HepG2 (cell line): ENCODE results near the gene MFAP1. TPM values are rescaled to one million over a fixed set of nuclear protein-coding genes. Genes with fewer than 3 reads are reported as not detected.
A peak's percentile ranks its signal among the peaks of the same experiment; 100 is the strongest.

ENCODE experiments used
- CBX2 ChIP-seq, 2 experiments: fragments of 200-600 bp in 1 of 2; sonication (generic); formaldehyde crosslinking in 1 of 2; IDR thresholded peaks; 2 replicates each; pipeline versions ENCODE4 v1.7.0 to v1.8.1; 2018 to 2022; ENCODE audit warnings: low read depth in 2 of 2, low read length in 1 of 2, mild to moderate bottlenecking in 1 of 2, missing genetic modification reagents in 1 of 2
- CCAR2 ChIP-seq: fragments of 200-400 bp; formaldehyde crosslinking; optimal IDR thresholded peaks from 2 replicates; pipeline ENCODE3; 2018; ENCODE audit warnings: low read depth, mild to moderate bottlenecking, low read length, moderate library complexity
- CENPBD1 ChIP-seq: sonication (generic); formaldehyde crosslinking; IDR thresholded peaks from 2 replicates; pipeline ENCODE4 v1.8.0; 2022; ENCODE audit warnings: missing genetic modification reagents, low read depth, mild to moderate bottlenecking, borderline replicate concordance
- HNRNPH1 ChIP-seq: fragments of 200-400 bp; formaldehyde crosslinking; optimal IDR thresholded peaks from 2 replicates; pipeline ENCODE3; 2017; ENCODE audit warnings: mild to moderate bottlenecking, low read depth, low read length
- HOMEZ ChIP-seq: IDR thresholded peaks from 2 replicates; pipeline ENCODE4 v1.6.1; 2016; ENCODE audit warnings: low read depth
- MEF2D ChIP-seq: sonication (generic); formaldehyde crosslinking; IDR thresholded peaks from 2 replicates; pipeline ENCODE4 v1.5.1; 2020; ENCODE audit warnings: mild to moderate bottlenecking, missing genetic modification reagents
- MIER2 ChIP-seq: IDR thresholded peaks from 2 replicates; pipeline ENCODE4 v1.6.1; 2016; ENCODE audit warnings: missing biosample characterization, missing genetic modification reagents
- NCOA5 ChIP-seq: sonication (generic); formaldehyde crosslinking; IDR thresholded peaks from 2 replicates; pipeline ENCODE4 v1.4.0; 2020; ENCODE audit warnings: missing genetic modification reagents
- THAP11 ChIP-seq: IDR thresholded peaks from 2 replicates; pipeline ENCODE4 v1.6.1; 2016; ENCODE audit warnings: missing biosample characterization, missing genetic modification reagents
- WIZ ChIP-seq: sonication (generic); formaldehyde crosslinking; IDR thresholded peaks from 2 replicates; pipeline ENCODE4 v1.5.1; 2020; ENCODE audit warnings: mild to moderate bottlenecking, missing genetic modification reagents
- ZNF10 ChIP-seq: sonication (generic); formaldehyde crosslinking; IDR thresholded peaks from 2 replicates; pipeline ENCODE4 v1.4.0; 2020; ENCODE audit warnings: mild to moderate bottlenecking, low read depth, missing genetic modification reagents, borderline replicate concordance
- ZNF747 ChIP-seq: sonication (generic); formaldehyde crosslinking; IDR thresholded peaks from 2 replicates; pipeline ENCODE4 v1.8.1; 2023; ENCODE audit warnings: missing genetic modification reagents, mild to moderate bottlenecking, borderline replicate concordance
- ZNF883 ChIP-seq: sonication (generic); formaldehyde crosslinking; IDR thresholded peaks from 2 replicates; pipeline ENCODE4 v1.5.1; 2020; ENCODE audit warnings: mild to moderate bottlenecking, missing genetic modification reagents; ENCODE audit errors: not compliant biosample characterization
- polyA plus RNA-seq, 8 experiments: library from polyadenylated mRNA; depleted of rRNA in 3 of 8; stranded (reverse) in 7 of 8; unstranded in 1 of 8; fragments of >200 nt; fragmentation: Illumina TruSeq in 4 of 8; extraction: Trizol in 4 of 8; gene quantifications; 2 replicates each; pipeline versions ENCODE4 v1.2.1 to v1.2.3, GENCODE V29; 2011 to 2016; ENCODE audit warnings: low read depth in 4 of 8, missing spikeins in 1 of 8, mixed read lengths in 1 of 8; ENCODE audit not compliant: insufficient read depth in 1 of 8
- total RNA-seq, 5 experiments: library from RNA; depleted of rRNA; stranded (reverse); fragments of >200 nt; fragmentation: Illumina TruSeq; extraction: Trizol; gene quantifications; 2 replicates each; pipeline ENCODE4 v1.2.3, GENCODE V29; 2016; ENCODE audit warnings: low read depth in 1 of 5
- TF ChIP-seq, protein P1 (sequence below): sonication (generic); formaldehyde crosslinking; IDR thresholded peaks from 2 replicates; pipeline ENCODE4 v1.4.0; 2020; ENCODE audit warnings: missing genetic modification reagents, borderline replicate concordance
- TF ChIP-seq, protein P2 (sequence below): sonication (generic); formaldehyde crosslinking; IDR thresholded peaks from 2 replicates; pipeline ENCODE4 v1.8.1; 2023; ENCODE audit warnings: mild to moderate bottlenecking, missing genetic modification reagents

MFAP1 gene
- total and polyA plus RNA-seq, 2 of the 13 experiments (the other 11 are each of a cell fraction or from before 2014, with no cell fraction given), result 11.8 to 39.5 TPM

DNA sequence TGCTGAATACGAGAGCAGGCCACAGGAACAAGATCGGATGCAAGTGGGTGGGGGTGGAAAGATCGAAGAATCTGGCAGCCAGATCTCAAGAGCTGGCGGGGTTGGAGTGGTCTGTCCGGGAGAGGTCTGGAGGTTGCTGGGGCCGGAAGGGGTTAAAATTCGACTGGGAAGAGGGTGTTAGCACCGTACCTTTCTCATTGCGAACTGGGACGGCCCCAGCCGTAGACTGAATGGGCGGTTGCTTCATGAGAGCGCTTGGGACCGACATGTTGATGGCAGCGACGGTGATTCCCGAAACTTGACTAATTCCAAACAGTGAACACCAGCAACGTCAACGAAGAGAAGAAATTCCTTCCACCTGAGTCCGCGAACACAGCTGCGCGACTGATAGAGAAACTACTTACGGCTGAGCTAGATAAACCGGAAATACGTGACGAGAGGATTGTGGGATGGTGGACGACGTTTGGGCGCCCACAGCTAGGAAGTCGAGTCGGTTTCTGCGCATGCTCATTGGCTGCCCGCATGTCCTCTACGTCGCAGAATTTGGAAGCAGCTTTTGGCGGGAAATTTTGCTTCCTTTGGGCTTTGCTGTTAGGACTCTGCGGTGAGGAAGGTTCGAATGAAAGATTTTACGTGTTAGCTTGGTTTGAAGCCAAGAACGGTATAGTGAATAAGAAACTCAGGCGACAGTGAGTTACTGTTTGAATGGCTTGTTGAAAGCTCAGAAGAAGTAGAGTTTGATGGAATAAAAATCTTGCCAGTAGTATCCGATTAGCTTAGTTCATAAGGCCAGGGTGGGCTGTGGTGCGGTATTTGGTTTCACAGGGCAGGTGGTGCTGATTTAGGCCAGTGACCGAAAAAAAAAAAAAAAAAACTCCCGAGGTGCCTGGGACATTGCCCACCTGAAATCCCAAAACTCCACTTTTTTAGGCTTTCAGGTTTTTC is at the start of gene MFAP1 (continued):
- TF ChIP-seq, protein P1, sequence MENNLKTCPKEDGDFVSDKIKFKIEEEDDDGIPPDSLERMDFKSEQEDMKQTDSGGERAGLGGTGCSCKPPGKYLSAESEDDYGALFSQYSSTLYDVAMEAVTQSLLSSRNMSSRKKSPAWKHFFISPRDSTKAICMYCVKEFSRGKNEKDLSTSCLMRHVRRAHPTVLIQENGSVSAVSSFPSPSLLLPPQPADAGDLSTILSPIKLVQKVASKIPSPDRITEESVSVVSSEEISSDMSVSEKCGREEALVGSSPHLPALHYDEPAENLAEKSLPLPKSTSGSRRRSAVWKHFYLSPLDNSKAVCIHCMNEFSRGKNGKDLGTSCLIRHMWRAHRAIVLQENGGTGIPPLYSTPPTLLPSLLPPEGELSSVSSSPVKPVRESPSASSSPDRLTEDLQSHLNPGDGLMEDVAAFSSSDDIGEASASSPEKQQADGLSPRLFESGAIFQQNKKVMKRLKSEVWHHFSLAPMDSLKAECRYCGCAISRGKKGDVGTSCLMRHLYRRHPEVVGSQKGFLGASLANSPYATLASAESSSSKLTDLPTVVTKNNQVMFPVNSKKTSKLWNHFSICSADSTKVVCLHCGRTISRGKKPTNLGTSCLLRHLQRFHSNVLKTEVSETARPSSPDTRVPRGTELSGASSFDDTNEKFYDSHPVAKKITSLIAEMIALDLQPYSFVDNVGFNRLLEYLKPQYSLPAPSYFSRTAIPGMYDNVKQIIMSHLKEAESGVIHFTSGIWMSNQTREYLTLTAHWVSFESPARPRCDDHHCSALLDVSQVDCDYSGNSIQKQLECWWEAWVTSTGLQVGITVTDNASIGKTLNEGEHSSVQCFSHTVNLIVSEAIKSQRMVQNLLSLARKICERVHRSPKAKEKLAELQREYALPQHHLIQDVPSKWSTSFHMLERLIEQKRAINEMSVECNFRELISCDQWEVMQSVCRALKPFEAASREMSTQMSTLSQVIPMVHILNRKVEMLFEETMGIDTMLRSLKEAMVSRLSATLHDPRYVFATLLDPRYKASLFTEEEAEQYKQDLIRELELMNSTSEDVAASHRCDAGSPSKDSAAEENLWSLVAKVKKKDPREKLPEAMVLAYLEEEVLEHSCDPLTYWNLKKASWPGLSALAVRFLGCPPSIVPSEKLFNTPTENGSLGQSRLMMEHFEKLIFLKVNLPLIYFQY (CRISPR knock-in tag), result peak; percentile 20; the same call in 1 of the 2 replicates
- TF ChIP-seq WIZ (CRISPR knock-in tag), result no peak
- TF ChIP-seq MEF2D (CRISPR knock-in tag), result peak; percentile 84
- TF ChIP-seq, protein P2, sequence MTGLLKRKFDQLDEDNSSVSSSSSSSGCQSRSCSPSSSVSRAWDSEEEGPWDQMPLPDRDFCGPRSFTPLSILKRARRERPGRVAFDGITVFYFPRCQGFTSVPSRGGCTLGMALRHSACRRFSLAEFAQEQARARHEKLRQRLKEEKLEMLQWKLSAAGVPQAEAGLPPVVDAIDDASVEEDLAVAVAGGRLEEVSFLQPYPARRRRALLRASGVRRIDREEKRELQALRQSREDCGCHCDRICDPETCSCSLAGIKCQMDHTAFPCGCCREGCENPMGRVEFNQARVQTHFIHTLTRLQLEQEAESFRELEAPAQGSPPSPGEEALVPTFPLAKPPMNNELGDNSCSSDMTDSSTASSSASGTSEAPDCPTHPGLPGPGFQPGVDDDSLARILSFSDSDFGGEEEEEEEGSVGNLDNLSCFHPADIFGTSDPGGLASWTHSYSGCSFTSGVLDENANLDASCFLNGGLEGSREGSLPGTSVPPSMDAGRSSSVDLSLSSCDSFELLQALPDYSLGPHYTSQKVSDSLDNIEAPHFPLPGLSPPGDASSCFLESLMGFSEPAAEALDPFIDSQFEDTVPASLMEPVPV (CRISPR knock-in tag), result peak; percentile 79; the same call in 1 of the 2 replicates
- TF ChIP-seq ZNF747, result no peak; the same call in 1 of the 2 replicates
- no peak for TF ChIP-seq CENPBD1
- peak; percentile 94 for TF ChIP-seq THAP11 (CRISPR knock-in tag)
- no peak for TF ChIP-seq CBX2 (IDR thresholded peaks at IDR 0.05; ENCODE audit: low read depth, low read length)
- TF ChIP-seq CBX2 (CRISPR knock-in tag; IDR thresholded peaks at IDR 0.05; ENCODE audit: low read depth), result no peak
- no peak for TF ChIP-seq ZNF10 (CRISPR knock-in tag)
- no peak for TF ChIP-seq CCAR2
- TF ChIP-seq HOMEZ (CRISPR knock-in tag), result no peak
- no peak for TF ChIP-seq ZNF883 (CRISPR knock-in tag)
- TF ChIP-seq MIER2 (CRISPR knock-in tag), result no peak
- no peak for TF ChIP-seq HNRNPH1
- no peak for TF ChIP-seq NCOA5 (CRISPR knock-in tag)
